ENCODE data around the gene ASAP2.
"Not testable (repeated sequence)": the region's sequence is repeated elsewhere in the genome, so short reads cannot be mapped to it uniquely, and the experiment has no call there.

The ASAP2 gene

GRCh38 chr2:9212661-9213411, 6.2 kb downstream of the ASAP2 start:
- DNase-seq = no peak

- no peak for DNase-seq
These were observed 7.0 kb downstream of the ASAP2 start for GRCh38 chr2:9213477-9214051.

- DNase-seq = no peak
These were observed 8.3 kb downstream of the ASAP2 start for GRCh38 chr2:9214873-9215272.

DNA sequence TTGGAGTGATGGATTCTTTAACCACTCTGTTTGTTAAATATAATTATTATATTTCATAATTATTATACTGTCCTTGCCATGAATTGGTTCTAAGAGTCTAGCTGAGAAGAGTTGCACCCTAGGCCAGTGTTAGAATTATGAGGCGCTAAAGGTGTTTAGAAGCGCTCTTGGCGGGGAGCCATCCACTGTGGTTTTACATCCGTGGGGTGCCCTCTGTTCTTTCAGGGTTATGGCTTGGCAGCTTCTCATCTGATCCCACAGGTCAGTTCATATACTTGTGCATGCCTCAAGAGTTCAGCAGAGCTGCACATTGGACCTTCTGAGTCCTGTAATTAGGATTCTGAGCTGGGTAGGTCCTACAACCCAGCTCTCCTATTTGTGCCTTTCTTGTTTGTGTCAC, 9.1 kb downstream of the ASAP2 start:
- no peak for DNase-seq

GRCh38 chr2:9216143-9216542, 9.5 kb downstream of the ASAP2 start:
- not testable (repeated sequence) for DNase-seq

- no peak for DNase-seq
These were observed 11.5 kb downstream of the ASAP2 start for GRCh38 chr2:9217838-9218770.

- DNase-seq = no peak
These were observed 12.4 kb downstream of the ASAP2 start for GRCh38 chr2:9219027-9219445.

- peak; percentile 7 for DNase-seq
These were observed 13.6 kb downstream of the ASAP2 start for GRCh38 chr2:9220201-9220600.

DNA sequence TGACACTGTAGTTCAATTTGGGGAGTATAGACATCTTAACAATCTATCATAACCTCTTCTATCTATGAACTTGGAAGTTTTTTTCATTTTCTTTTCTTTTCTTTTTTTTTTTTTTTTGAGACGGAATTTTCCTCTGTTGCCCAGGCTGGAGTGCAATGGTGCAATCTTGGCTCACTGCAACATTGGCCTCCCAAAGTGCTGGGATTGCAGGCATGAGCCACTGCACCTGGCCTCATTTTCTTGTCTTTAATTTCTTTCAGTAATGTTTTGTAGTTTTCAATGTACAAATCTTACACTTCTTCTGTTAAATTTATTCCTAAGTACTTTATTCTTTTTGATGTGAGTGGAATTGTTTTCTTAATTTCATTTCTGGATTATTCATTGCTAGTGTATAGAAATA, 14.6 kb downstream of the ASAP2 start:
- DNase-seq = no peak

GRCh38 chr2:9222239-9222892, 15.8 kb downstream of the ASAP2 start:
- no peak for DNase-seq

DNA sequence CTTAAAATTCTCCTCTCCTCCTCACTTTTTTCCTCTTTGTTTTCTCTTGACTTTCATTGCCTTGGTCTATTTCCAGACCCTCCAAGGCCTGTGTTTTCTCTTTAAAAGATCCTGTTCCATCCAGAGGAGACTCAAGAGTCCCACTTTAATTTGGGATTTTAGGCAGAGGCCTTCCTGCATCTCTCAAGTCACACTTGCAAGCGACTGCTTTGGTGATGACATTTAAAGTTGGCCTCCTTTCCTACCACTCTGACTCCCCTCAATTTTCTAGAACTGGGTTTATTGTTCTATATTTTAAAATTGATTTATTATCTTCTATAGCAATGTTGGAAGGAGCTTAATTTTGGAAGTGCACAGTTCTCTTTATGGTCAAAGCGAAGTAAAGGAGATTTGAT, 16.3 kb downstream of the ASAP2 start:
- DNase-seq = no peak

DNA sequence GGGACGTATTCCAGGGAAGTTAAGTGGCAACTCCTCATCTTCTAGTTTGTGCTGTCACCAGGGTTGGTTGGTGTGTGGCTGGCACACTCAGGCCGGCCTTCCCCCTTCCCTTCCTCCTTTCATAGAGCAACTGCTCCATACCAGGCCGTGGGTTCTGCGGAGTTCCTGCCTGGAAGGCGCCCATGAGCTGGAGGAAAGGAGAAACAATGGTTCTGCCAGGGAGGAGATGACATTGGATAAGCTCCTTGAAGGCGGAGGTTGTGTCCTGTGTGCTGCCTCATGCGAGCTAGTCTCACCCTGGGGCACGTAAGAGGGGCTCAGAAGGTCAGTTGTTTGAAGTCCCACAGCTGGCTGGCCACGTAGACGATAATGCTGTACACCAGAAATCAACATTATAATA, 19.2 kb downstream of the ASAP2 start:
- DNase-seq = no peak

GRCh38 chr2:9226458-9227380, 20.1 kb downstream of the ASAP2 start:
- no peak for DNase-seq

GRCh38 chr2:9228088-9228751, 21.6 kb downstream of the ASAP2 start:
- DNase-seq = no peak

GRCh38 chr2:9228781-9229469, 22.3 kb downstream of the ASAP2 start:
- no peak for DNase-seq

- DNase-seq = no peak
These were observed 22.8 kb downstream of the ASAP2 start for GRCh38 chr2:9229470-9229820.

DNA sequence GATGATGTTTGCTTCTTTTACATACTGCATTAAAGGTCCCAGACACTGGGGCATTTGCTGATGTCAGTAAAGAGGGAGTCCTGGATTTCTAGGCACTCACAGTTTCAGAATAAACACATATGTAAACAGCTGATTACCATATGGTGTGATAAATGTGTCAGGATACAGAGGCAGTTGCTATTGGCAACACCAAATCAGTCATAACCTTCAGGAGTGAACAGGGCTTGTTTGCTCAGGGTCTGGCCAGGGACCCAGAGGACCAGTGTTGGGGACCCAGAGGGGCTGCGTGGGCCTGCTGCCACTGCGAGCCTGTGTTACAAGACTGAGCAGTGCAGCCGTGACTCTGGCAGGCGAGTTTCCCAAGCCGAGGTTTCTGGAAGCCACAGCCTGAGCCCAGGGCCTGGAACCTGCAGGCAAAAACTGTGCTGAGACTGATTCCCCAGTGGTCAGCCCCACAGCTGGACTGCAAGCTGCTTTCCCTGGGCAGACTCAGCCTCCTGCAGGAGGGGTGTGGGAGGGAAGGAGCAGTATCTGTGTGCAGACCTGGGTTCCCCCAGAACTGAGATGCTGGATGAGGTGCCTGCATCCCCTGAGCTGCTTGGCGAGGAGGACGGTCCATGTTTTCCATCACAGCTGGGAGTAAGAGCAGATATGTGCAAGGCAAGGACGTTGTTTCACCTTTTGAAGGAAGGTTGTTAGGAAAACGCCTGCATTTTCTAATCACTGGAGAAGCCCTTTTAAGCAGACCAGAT, 23.6 kb downstream of the ASAP2 start:
- no peak for DNase-seq

- no peak for DNase-seq
These were observed 24.3 kb downstream of the ASAP2 start for GRCh38 chr2:9230881-9231280.

- DNase-seq = no peak
These were observed 24.9 kb downstream of the ASAP2 start for GRCh38 chr2:9231291-9232165.

All from NCI-H2029 (cell line).